Suppressor macrophage treated with lipopolysaccharide for 1 hour (primary cell): Measurements from ENCODE around the gene NLRP14.

Experiments
- DNase-seq, 3 donors: peaks; one replicate each; pipeline ENCODE4 v3.0.0-alpha.2; 2020 to 2022

NLRP14 gene, protein sequence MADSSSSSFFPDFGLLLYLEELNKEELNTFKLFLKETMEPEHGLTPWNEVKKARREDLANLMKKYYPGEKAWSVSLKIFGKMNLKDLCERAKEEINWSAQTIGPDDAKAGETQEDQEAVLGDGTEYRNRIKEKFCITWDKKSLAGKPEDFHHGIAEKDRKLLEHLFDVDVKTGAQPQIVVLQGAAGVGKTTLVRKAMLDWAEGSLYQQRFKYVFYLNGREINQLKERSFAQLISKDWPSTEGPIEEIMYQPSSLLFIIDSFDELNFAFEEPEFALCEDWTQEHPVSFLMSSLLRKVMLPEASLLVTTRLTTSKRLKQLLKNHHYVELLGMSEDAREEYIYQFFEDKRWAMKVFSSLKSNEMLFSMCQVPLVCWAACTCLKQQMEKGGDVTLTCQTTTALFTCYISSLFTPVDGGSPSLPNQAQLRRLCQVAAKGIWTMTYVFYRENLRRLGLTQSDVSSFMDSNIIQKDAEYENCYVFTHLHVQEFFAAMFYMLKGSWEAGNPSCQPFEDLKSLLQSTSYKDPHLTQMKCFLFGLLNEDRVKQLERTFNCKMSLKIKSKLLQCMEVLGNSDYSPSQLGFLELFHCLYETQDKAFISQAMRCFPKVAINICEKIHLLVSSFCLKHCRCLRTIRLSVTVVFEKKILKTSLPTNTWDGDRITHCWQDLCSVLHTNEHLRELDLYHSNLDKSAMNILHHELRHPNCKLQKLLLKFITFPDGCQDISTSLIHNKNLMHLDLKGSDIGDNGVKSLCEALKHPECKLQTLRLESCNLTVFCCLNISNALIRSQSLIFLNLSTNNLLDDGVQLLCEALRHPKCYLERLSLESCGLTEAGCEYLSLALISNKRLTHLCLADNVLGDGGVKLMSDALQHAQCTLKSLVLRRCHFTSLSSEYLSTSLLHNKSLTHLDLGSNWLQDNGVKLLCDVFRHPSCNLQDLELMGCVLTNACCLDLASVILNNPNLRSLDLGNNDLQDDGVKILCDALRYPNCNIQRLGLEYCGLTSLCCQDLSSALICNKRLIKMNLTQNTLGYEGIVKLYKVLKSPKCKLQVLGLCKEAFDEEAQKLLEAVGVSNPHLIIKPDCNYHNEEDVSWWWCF

DNA sequence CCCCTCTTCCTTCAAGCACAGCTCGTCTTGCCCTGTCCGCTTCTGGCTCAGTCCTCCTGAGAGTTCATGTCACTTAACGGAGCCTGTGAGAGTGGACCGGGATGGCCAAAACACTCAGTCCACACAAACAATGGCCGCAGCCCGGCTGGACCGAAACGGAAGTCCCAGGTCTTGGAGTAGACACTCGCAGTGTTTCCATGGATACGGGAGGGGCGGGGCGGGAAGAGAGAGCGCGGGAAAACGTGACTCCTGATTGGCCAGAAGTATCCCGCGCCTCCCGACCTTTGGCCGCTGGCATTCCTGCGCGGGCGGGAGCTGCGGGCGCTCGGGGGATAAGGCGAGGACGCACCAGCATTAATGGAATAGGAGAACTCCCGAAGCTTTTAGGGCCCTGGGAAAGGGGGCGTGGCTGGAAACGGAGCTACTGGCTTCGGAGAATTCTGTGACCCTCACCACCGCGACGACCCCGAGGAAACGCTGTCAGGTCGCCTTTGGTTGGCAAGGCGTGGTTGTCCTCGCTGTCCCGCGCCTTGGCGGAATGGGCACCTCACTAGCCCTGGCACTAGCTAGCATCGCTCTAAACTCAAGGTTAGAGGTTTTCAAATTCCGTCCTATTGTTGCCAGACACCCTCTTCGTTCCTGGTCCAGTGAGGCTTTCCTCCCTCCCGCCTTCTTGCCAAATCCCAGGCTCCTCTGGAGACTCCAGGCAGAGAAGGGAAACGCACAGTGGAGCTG is at the start of gene NLRP14, which contains the start of gene ZNF214:
TSS of gene NLRP14 (plus strand) at position 297 of the 735 bp plus-strand sequence. CDS start 18,108 bp downstream, outside the sequence.
TSS of gene ZNF214 (minus strand) at position 164 of the 735 bp plus-strand sequence. CDS start 17,511 bp downstream, outside the sequence.
- DNase-seq: peak; percentile 56 to 70 (median 69)

DNA sequence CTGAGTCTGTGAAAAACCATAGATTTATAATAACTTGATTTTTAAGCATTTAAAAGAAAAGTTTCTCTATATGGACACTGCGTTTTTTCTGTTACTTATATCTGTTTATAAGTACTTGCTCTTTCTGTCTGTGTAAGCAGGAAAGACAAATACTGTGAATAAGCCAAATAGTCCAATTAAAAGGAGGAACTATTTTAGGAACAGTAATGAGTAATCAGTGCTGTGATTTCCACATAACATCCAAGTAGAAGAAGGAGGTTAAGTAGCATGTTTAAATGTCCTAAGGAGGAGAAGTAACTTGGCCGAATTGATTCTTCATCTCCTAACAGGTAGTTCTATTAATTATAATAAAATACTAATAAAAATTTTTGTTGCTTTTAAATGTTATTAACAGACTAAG is 40.9 kb upstream of the NLRP14 start:
- DNase-seq: peak in 2 of 3 donors; percentile 36 to 55

DNA sequence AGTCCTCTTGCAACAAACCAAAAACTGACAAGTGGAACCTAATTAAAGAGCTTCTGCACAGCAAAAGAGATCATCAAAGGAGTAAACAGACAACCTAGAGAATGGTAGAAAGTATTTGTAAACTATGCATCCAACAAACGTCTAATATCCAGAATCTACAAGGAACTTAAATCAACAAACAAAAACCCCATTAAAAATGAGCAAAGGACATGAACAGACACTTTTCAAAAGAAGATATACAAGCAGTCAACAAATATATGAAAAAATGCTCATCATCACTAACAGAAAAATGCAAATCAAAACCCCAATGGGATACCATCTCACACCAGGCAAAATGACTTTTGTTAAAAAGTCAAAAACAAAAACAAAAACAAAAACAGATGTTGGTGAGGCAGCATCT is 33.8 kb upstream of the NLRP14 start:
- no peak for DNase-seq

DNA sequence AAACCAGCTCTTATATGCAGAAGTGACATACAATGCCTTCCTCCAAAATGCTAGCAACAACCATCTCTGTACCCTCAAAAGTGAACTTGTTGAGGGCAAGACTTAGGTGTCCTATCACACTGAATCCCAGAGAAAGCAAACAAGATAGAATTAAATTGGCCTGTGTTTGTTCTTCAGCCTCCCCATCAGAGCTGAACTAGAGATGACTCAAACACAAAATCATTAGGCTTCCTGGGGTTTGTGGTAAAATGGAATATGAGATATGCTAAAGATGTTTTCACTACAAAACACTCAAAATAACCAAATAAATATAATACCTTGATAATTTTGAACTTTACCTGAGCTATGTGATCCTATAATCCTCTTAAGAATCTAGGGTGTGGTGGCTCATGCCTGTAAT is 31.8 kb upstream of the NLRP14 start:
- DNase-seq: no peak

DNA sequence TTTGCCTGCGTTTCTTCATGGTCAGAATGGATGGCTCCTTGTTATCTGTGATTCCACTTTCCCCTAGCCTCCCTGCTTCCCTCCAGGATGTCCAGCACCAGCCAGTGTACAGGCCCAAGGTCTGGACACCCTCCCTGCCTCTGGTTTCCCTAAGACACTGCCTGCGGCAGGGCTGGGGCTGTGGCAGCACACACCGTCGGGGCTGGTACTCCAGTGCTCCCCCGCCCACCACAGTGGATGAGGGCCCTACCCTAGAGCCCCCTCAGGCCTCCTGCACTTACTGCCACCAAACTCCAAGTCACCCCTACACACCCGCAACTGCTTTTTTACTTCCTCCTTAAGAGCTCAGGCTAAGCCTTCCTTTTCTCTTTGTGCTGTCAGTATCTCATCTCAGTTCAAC is 29.1 kb upstream of the NLRP14 start:
- no peak for DNase-seq

DNA sequence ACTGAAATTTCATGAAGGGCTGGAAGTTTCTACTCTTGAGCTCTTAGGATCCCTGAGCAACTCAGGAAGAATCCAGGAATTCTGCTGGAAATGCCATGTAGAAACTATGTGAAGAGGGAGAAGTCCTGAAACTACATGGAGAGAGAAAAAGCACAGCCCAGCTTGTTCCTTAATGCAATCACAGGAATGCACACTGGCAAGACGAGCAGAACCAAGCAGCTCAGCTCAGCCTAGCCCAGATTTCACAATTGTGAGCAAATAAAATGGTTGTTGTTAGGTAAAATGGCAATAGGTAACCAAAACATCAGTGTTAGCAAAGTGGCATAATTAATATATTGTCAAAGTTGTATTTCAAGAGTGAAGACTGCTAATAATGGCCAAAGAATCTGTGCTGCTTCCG is 28.3 kb upstream of the NLRP14 start:
- no peak for DNase-seq

DNA sequence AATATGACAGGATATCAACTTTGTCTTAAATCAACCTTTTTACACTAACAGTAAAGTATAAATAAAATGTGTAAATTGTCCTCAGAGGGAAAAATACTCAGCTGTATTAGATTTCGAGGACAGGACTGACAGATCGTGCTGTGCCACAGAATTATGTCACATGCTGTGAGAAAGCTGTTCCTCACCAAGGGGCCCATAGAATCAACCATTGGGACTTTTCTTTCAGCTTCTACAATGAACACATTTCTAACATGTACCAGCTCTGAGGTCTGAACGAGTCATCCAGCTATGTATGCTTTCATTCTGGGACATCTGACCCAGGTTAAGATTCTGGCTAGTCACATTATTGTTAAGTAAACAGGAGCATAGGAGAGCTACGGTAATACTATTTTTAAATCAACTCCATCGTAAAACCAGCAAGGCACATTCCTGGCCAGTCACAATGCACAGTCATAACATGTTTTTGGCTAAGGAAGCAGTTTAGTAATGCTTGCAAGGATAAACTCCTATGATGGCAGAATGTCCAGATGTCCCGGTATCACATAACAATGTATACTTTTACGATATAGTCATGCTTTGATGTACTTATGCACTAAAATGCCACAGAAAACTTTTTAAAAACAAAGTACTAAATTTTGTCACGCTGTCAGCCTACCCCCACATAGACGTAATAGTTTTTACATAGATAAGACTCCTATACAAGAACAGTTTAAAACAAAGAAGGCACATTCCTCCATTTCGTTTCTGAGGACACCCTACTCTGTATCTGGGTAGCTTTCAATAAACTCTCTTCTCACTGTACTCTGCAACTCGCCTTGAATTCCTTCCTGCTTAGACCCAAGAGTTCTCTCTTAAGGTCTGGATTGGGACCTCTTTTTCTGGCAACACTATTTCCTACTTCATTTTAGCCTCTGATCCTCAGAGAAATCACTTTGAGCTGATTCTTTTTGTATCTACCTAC is 27.5 kb upstream of the NLRP14 start:
- DNase-seq: no peak

DNA sequence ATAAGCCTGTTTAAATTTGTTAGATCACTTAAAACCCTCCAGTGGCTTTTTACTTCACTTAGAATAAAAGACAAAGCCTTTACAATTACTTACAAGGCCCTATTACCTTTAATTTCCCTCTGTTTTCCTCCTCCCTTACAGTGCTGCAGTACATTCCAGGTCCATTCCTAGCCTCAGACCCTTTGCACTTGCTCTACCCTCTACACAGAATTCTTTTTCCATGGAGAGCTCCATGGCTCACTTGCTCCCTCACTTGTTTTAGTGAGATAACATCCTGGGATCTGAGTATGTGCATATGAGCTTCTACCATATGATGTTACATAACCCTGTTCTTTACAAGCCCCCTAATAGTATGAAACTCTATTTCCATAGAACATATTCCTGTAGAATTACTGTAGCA is 24.6 kb upstream of the NLRP14 start:
- DNase-seq: no peak

DNA sequence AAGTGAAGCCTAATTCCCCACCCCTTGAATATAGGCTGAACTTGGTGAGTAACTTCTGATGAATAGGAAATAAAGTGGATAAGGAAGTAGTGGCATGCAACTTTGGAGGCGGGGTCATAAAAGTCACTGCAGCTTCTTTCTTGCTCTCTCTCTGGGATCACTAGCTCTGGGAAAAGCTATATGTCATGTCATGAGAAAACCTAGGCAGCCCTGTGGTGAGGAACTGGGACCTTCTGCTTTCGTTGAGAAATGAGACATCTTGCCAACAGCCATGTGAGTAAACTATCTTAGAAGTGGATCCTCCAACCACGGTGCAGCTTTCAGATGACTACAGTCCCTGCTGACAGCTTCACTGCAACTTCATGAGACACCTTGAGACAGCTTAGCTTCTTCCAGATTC is 15.8 kb upstream of the NLRP14 start:
- DNase-seq: peak; percentile 79 to 90 (median 87)

DNA sequence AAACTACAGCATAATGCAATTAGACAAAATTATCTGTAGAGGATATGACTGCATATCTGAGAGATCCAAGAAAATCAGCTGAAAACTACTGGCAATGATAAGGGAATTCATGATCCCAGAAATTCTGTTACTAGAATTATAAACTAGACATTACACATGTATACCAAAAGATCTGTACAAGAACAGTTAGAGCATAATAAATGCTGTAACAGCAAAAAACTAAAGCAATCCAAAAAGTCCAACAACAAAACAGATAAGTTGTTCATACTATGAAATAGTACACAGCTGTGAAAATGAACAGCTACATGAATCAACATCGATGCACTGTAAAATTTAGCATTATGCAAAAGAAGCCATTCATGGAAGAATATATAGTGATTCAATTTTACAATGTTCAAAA is 6.2 kb upstream of the NLRP14 start:
- no peak for DNase-seq

DNA sequence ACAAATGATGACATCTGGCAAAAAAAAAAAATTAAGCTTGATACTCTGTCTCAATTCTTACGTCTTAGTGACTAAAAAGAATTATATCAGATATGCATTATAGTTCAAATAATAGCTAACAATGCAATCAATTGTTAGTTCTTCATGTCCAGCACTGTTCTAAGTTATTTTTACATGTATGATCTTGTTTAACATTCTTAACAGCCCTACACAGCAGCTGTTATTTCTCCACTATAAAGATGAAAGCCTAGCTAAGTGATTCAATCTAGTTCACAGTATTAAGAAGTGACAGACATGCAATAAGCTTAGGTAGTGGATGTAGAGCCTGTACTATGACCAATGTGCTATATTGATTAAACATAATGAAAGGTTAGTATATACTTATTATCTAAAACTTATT is 4.3 kb upstream of the NLRP14 start:
- no peak for DNase-seq

DNA sequence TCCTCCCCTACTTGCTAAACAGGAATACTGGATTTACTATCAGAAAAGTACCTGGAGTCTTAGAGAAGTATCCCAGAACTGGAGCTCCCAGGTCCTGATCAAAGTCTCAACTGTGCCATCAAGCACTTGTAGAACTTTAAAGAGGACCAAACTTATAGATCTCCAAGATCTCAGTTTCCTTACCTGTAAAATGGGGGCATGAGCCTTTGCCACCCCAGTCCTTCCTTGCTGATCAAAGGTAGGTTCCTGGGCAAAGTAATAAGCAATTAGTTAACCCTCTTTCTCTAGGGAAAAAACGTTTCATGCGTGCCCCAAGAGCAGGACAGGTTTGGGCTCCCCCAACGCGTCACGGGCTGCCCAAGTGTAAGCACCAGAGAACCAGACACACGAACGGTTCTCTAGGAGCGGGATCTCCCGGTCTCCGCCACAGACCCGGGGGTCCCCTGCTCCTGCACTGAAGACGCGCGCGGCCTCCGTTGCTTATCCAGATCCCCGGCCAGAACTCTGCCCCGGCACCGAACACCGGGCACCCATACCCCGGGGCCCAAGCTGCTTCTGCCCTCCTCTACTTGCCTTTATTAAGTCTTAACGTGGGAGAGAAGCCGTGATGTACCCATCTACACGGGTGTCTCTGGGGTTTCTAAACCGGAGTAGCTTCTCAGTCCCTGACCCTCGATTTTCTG is 638 bp upstream of the NLRP14 start:
- peak in 2 of 3 donors; percentile 3 to 6 for DNase-seq

DNA sequence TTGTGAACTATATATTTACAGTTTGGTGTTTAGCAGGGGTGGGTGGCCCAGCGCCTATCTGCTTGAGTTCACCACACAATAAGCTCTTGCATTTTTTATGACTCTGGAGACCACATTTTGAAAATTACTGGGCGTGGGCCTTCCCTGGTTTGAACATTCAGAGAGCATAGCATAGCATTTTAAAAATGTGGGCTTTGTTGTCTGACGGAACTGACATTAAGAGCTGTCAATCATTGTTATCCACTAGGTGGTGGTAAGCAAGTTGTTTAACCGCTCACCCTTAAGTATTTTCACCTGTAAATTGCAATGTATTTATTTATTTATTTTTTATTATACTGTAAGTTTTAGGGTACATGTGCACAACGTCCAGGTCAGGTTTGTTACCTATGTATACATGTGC is 1.0 kb downstream of the NLRP14 start:
- no peak for DNase-seq

DNA sequence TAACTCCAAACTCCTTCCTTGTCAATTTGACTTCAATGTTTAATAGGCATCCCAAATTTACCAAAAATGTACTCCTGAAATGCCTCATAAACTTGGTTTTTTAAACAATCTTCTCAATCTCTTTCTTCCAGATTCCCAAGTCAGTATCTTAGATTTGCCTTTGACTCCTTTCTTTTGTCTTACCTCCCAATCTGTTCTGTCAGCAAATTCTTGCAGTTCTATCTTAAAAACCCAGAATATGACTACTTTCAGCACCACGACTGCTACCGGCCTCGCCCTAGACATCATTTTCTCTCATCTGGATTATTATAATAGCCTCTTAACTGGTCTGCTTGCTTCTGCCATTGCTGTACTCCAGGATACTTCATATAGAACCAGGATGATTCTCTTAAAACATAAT is 7.9 kb downstream of the NLRP14 start:
- no peak for DNase-seq

DNA sequence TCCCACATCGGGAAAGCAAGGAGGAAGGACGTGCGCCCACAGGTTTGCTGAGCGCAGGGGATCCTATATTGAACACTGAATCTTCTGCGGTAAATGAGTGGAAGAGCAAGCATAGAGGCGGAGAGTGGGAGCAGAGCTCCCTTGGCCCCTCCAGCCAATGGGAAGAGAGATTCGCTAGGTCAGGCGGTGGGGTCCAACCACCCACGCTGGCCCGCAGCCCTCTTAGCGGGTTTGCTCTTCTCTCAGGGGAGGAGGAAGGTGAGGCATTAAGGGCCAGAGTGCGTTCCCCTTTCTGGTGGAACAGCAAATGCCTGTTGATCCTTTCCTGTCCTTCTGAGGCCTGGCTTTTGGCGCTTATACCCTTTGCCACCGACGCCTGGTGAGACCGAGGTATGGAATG is 10.6 kb downstream of the NLRP14 start:
- DNase-seq: no peak

DNA sequence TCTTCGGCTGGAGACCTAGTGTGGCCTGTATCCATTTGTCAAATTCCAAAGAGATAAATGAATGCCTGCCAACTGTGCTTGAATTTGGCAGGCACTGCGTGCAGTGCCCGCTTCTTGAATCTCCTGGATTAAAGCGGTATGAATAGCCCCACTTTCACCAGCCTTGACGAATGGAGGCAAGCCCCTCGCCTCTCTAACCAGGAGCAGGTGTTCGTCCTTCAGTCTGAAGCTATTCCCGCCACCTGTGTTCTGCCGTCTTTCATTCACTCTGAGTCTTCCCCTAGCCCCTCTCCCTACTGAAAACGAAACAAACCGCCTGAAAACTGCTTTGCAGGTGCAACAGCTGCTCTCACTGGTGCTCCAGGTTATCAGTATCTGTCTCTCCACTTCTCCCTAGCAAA is 11.2 kb downstream of the NLRP14 start:
- no peak for DNase-seq

DNA sequence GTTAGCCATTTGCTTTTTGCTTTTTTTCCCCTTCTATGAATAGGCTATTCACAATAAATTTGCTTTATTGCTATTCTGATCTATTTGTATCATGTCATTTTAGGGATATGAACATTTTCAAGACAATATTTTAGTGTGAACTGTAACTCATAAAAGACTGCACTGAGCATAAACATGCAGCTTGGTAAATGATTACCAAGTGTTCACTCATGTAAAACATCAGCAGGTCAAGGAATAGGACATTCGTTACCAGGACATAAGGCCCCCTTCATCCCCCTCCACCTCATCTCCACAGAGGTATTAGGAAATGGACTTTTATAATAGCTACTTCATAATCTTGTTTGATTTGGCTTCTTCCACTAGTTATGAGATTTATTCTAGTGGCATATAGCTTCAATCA is 12.4 kb downstream of the NLRP14 start:
- DNase-seq: no peak

DNA sequence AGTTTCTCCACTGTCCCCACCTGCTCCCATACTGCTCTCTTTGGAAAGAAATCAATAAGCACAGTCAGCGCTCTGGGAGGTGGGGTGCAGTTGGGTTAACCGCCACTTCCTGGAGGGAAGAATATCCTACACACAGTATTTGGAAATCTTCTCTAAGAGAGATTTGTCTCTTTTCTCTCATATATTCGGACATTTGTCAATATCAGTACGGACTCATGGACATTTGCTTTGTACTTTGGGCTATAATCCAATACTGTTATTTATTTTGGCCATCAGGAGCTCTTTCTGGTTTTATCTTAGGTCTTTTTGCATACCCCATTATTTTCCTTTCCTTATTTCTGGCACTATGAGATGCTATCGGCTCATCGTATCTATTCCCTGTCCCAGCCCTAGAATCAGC is 13.7 kb downstream of the NLRP14 start:
- no peak for DNase-seq

DNA sequence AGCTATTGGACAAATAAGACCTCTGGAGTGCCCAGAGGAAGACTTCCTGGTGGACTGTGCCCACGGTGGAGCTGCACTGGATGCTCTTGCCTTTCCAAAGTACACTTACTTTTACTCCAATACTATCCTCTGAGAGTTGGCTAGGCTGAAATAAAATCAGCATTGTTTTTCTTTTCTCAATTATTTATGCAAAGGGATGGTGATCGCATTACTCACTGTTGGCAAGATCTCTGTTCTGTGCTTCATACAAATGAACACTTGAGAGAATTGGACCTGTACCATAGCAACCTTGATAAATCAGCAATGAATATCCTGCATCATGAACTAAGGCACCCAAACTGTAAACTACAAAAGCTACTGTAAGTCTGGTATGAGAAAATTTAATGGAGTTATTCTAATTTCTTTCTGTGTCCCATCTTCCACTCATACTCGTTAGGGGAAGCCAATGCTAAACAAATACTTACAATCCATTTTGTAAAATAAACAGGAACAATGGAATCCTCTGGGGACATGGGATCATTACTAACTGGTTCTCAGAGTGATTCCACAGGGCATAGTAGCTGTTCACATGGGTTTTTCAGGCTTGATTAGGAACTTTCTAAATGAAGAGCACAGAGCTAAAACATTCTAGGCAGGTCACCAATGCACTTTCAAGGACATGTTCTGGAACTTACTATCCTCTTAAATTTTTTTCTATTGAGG is 26.3 kb downstream of the NLRP14 start:
- DNase-seq: no peak

DNA sequence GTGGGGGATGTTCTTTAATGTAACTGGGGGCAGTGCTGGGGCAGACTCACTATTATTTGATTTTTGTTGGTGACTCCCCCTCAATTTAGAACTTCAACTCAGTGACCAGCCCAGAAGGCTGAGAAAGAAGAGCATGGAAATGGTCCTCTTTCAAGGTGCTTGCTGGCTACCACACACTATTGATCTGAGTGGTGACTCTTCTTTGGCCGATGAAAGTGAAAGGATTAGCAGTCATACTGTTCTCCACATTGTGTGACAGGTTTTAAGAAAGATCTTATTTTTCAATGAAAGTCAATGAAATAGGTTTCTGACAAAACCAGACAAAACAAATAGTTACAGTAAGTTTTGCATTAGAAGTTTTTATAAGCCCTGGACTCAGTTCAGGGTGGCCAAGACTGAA is 29.9 kb downstream of the NLRP14 start:
- no peak for DNase-seq
